GM18502 (cell line): ENCODE results near the gene SDHA.

Experiments
- ATAC-seq: cut with Tn5 transposase; IDR thresholded peaks from one replicate; pipeline ENCODE4 v1.9.1; 2021; ENCODE audit warnings: mild to moderate bottlenecking; ENCODE audit not compliant: unreplicated experiment, poor library complexity

The SDHA gene

DNA sequence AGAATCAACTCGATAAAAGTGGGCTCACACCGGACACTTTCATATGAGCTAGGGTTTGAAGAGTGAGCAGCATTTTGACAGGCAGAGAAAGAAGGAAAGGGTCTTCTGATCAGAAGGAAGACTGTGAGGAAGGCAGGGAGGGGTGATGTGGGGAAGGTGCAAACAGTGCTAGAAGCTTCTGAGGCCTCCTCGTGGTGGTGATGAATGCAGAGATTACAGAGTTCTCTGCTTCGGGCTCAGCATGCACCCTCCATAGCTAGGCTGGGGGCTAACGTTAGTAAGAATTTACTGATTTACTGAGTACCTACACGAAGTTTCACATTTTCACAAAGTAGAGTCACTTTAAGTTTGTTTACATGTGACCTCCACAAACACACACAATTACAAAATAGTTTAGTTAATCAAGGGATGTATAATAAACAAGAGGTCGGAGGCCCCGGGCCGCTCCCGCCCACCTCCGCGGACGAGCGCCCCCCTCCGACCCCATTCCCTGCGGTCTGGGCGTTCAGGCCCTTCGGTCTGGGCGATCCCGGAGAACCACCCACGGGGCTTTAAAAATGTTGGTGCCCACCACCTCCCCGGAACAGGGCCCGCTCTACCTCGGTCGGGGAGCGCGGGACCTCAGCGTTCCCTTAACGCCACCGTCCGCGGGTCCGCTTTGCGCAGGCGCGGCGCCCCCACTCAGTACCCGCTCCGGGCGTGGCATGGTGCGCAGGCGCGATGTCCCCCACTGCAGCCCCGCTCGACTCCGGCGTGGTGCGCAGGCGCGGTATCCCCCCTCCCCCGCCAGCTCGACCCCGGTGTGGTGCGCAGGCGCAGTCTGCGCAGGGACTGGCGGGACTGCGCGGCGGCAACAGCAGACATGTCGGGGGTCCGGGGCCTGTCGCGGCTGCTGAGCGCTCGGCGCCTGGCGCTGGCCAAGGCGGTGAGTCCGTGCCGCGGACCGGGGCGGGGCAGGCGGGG, at the start of gene SDHA, which contains the start of gene CCDC127:
TSS of gene SDHA (plus strand) at position 827 of the 963 bp plus-strand sequence. CDS start at position 863, 36 bp downstream.
TSS of gene CCDC127 (minus strand) at position 660 of the 963 bp plus-strand sequence. CDS start 1,304 bp downstream, outside the sequence.
- peak; percentile 73 for ATAC-seq

GRCh38 chr5:169071-169727, 48.9 kb upstream of the SDHA start:
- no peak for ATAC-seq

DNA sequence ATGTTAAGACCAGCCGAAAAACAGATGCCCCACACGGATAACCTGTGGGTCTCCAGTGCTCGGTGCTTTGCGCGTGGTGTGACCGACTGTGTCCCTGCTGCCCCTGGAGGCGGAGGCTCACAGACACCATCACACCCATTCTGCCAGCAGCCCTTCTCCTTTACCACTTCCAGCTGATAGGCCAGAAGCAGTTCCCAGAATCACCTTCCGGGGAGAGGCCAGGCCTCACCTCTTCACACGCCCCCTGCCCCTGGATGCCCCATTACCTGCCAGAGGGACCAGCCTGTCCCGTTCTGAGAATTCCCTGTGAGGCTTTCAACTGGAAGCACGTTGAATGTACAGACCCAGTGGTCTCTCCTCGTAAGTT, 48.4 kb upstream of the SDHA start:
- ATAC-seq: no peak

DNA sequence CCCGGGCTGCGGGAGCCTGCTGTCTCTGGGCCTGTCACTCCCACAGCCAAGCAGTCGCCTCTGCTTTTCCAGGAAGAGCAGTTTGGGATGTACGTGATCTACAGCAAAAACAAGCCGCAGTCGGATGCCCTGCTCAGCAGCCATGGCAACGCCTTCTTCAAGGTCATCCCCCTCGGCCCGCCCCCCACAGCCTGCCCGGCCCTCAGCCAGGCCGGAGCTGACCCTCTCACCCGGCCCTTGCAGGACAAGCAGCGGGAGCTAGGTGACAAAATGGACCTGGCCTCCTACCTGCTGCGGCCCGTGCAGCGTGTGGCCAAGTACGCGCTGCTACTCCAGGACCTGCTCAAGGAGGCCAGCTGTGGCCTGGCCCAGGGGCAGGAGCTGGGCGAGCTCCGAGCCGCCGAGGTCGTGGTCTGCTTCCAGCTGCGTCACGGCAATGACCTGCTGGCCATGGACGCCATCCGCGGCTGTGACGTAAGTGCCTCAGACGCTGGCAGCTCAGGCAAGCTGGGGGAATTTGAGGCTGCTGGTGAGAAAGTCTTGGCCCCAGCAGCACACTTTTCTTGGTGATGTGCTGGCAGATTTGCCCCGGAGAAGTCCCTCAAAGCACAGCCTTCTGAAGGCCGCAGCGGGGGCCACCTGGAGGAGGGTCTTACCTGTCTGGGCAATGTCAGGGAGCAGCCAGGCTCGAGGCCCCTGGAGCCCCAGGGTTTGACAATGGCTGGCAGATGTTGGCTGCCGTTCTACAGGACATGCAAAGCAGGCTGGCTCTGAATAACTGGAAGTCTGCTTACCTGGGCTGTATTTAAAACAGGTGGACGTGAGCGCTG, 46.9 kb upstream of the SDHA start:
- ATAC-seq: no peak

- no peak for ATAC-seq
Observed at GRCh38 chr5:171801-172331, 46.3 kb upstream of the SDHA start.

DNA sequence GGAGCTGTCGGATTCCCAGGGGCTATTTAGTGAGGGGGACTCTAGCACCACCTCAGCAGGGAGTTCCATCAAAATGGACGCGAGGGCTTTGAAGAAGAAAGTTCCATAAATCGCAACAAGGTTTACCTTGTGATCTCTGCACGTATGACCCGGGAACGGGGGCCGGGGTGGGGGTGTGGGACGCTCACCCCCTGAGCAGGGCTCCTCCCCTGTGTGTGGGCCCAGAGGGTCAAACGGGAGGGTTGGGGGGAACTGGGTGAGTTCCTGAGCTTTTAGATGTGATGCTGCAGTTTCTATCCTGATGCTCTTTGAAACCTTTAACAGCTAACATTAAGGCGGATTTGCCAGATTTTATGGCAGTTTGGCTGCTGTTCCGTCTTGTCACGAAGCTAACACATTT, 45.7 kb upstream of the SDHA start:
- ATAC-seq: no peak

DNA sequence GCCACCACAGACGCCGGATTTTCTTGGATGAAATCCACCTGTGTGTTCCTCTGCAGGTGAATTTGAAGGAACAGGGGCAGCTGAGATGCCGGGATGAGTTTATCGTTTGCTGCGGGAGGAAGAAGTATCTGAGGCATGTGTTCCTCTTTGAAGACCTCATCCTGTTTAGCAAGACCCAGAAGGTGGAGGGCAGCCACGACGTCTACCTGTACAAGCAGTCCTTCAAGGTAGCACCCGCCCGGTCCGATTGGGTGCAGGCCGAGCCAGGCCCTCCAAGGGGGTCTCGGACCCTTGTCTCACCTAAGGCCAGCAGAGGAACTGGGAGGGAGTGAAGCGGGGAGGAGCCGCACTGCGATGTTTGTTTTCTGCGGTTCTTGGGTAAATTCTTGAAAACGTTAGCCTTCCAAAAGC, 45.3 kb upstream of the SDHA start:
- ATAC-seq: no peak

DNA sequence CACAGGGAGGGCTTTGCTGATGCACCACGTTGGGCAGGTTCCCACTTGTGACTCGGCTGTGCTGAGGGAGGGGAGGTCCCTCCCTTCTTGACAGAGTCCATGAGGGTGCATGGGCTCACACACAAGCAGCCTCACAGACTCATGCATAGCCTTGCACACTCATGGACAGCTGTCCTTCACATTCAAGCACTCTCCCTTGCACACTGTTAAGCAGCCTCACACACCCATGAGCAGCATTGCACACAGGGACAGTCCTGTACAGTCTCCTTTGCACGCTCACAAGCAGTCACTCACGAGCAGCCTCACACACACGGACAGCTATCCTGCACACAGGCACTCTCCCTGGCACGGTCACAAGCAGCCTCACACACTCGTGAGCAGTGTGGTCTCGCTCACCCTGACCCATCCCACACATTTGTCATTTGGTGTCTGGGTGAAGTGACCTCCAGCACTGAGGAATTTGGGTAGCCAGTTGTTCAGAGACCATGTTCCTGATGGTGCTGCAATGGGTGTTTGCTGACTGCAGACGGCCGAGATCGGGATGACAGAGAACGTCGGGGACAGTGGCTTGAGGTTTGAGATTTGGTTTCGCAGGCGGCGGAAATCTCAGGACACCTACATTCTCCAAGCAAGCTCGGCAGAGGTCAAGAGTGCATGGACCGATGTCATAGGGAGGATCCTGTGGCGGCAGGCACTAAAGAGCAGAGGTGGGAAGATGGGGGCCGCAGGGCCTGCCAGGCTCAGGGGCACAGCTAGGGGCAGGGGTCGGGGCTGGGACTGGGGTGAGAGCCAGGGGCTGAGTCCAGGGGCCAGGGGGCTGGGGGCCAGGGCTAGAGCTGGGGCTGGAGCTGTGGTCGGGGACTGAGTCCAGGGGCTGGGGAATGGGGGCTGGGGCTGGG, 44.5 kb upstream of the SDHA start:
- no peak for ATAC-seq

- ATAC-seq: no peak
Observed at GRCh38 chr5:174291-174600, 43.9 kb upstream of the SDHA start.

DNA sequence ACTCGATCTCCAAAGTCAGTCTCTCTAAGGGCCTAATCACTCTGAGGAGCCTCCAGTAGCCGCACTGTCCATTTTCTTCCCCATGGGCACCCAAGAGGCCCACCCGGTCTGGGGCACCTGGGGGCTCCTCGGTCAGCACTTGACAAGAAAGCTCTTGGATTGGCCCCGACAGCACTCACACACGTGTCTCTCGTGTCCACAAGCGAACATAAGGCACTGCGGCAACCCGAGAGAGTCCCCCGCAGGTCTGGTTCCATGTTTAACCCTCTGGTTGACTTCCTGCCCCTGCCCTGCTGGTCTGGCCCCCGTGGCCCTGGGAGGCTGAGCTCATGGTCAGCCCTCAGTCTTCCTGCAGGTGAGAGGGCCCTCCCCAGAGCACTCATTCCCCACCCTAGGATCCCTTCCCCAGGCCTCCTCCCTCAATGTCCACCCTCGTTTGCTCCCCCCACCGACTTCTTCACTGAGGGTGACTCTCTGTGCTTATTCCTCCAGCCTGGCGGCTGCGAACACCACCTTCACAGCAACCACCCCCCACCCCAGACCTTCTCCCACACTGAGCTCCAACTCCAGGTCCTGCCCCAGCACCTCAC, 43.1 kb upstream of the SDHA start:
- no peak for ATAC-seq

DNA sequence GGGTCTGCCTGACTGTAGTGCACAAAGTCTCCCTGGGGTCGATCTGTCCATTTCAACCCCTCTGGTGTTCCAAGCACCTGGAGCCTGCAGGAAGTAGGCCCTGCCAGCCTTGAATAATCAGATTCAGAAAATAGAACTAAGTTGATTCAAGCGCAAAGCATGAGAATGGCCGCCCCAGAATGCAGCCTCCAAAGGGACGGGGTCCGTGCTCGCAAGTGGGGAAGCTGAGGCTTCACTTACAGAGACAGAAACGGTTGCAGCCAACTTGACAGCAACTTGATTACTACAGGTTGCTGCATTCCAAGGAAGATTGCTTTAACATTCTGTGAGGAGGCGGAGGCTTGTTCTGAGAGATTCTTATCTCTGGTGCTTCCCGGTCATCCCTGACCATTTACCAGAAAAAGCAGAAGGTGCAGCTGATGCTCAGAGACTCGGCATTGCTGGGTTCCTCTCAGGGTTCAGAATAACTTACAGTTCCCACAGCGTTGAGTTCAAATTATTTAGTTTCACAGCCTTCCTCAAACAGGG, 41.8 kb upstream of the SDHA start:
- no peak for ATAC-seq

DNA sequence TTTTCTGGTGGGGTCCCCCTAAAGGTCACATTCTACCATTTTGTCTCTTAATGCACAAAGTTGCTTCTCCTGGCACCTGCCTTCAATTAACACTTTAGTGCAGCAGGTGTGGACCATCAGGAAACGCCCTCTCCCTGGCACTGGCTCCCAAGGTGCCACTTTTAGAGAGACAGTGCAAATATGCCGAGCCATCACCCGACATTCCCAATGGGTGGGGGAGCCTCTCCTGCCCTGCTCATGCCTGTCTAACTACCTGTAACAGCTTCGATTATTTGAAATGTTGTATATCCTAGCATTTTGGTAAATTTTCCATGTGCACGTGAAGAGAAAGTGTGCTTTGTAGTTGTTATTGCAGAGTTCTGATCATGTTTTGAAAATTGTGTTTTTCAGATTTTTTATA, 40.0 kb upstream of the SDHA start:
- ATAC-seq: no peak

DNA sequence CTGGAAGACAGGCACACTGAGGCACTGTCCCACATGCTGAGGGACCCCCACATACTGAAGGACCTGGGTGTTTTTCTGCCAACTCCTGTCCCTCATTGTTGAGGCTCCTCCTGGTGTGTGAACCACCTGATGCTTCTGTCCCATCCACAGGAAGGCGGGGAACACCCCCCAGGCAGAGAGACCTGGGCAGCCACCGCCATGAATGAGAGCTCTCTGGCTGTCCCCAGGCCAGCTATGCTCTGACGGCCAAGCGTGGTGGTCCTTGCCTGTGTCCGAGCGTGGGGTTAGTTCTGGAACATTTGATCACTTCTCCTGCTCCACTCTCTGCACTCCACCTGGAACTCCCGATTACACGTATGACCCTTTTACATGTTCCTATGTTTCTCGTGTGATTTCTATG, 38.7 kb upstream of the SDHA start:
- no peak for ATAC-seq

DNA sequence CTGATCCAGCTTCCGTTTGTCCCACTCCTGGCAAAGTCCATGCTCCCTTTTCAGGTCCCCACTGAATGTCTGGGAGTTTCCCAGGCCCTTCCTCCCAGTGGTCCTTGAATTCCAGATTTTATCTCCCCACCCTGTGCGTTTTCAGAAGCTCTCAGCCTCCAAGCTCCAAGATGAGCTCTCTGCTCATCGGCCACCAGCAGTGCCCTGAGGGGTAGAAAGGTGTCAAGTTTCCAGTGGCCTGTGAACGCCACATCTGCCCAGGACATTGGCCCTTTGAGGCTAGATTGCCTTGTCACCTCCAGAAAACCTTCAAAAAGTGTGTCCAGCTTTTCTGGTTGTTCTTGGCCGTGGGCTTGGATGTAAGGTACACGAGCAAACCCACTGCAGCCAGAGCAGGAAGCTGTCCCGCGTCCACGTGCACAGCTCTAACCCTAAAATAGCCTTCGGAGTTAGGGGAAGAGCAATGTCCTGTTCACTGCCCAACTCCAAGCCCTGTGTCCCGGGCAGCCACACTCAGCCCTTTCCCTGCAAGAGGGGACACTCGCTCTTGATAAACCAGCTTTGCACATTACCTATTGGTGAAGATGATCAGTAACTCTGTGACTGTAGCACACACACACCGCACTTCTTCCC, 37.7 kb upstream of the SDHA start:
- ATAC-seq: no peak

DNA sequence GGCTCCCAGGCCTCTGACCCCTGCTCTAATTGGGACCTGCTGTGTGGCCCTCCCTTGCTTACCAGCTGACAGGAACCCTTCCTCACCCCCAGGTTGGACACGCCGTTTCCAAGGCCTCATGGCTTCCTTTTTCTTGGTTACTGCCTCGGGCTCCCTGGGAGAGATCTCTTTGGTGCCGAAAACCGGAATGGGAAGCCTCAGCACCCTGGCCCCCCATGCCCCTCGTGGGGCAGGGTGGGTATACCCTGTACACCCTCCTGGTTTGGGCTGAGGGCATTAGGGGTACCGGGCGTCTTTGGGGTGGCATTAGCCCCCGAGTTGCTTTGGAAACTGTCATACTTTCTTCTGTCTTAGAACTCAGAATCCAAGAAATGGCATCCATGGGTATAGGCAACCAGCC, 37.0 kb upstream of the SDHA start:
- no peak for ATAC-seq

- no peak for ATAC-seq
Observed at GRCh38 chr5:181566-181965, 36.6 kb upstream of the SDHA start.

DNA sequence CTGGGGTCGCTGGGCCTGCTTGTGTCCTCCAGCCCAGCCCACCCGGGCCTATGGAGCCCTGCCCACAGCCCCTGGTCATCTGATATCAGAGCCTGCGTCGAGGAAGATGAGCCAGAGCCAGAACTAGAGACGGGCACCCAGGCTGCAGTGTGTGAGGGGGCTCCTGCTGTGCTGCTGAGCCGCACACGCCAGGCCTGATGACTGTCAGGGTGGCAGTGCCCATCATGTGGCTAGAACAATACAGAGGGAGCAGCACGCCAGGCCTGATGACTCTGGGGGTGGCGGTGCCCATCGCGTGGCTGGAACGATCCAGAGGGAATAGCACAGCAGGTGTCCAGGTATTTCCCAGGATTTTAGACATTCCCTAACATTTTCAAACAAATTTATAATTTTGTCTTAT, 36.0 kb upstream of the SDHA start:
- no peak for ATAC-seq

DNA sequence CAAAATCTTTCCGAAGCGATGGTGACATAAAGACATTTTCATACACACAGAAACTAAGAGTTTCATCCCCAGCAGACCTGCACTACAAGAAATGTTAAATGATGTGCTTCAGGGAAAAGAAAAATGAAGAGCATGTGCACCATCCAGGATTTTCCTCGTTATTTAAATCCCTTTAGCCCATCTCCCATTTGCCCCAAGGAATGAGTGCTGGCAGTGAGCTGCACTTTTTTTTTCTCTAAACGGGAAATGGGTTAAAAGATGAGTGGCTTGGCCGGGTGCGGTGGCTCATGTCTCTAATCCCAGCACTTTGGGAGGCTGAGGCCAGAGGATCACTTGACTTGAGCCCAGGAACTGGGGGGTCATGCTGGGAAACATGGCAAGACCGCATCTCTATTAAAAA, 33.6 kb upstream of the SDHA start:
- no peak for ATAC-seq
